OCI-LY1 (cell line): ENCODE data around the gene CEACAM21.

Experiments used
- CTCF ChIP-seq: fragments of 200-600 bp; sonication (generic), shearing (Covaris generic); IDR thresholded peaks from 2 replicates; pipeline ENCODE4 v1.5.1; 2017; ENCODE audit warnings: mild to moderate bottlenecking, antibody characterized with exemption, low read length, moderate library complexity, mixed read lengths
- EZH2 ChIP-seq: fragments of 200-600 bp; sonication (generic), shearing (Covaris generic); IDR thresholded peaks from 2 replicates; pipeline ENCODE4 v1.8.0; 2017; ENCODE audit warnings: borderline replicate concordance, mixed run types, mild to moderate bottlenecking, antibody characterized with exemption, low read length, moderate library complexity, mixed read lengths

GRCh38 chr19:41624515-41624914, 48.5 kb downstream of the CEACAM21 start:
- TF ChIP-seq CTCF (no peak), EZH2 (no peak)
